MCF 10A (cell line): Measurements from ENCODE around the gene NFIX. TPM values are rescaled to one million over a fixed set of nuclear protein-coding genes. Genes with fewer than 3 reads are reported as not detected.

Experiments
- BruUV-seq: library from RNA; stranded (reverse); fragments of 400-500 nt; replicated peaks from 2 replicates; lab custom pipeline; 2021; lab: Mats Ljungman, UMichigan
- CTCF ChIA-PET: fragments of 300-600 bp; sonication (Branson Sonifier 250); formaldehyde crosslinking; extraction: SDS; loops from one replicate; lab custom pipeline; 2021; ENCODE audit warnings: antibody characterized with exemption, inconsistent platforms; lab: Yijun Ruan, JAX
- POLR2A ChIA-PET: fragments of 300-600, 350-650 bp; sonication (Branson Sonifier 250); formaldehyde crosslinking; extraction: SDS; loops from one replicate; lab custom pipeline; 2020; ENCODE audit warnings: antibody characterized with exemption, inconsistent platforms; lab: Yijun Ruan, JAX
- DNase-seq: peaks from one replicate; pipeline ENCODE4 v3.0.0-alpha.2; 2018; ENCODE audit not compliant: unreplicated experiment
- H3K27ac Mint-ChIP-seq: one replicate; pipeline ENCODE4 v1.8.0; 2022; ENCODE audit warnings: mild to moderate bottlenecking, low read depth, mixed read lengths; ENCODE audit not compliant: unreplicated experiment
- H3K27me3 Mint-ChIP-seq: one replicate; pipeline ENCODE4 v1.8.0; 2022; ENCODE audit warnings: mixed read lengths; ENCODE audit not compliant: insufficient read depth, unreplicated experiment
- H3K36me3 Mint-ChIP-seq: one replicate; pipeline ENCODE4 v1.8.0; 2022; ENCODE audit warnings: mild to moderate bottlenecking, moderate library complexity, mixed read lengths; ENCODE audit not compliant: insufficient read depth, unreplicated experiment
- H3K4me1 Mint-ChIP-seq: one replicate; pipeline ENCODE4 v1.8.0; 2022; ENCODE audit warnings: mixed read lengths; ENCODE audit not compliant: insufficient read depth, unreplicated experiment
- H3K4me3 Mint-ChIP-seq: one replicate; pipeline ENCODE4 v1.8.0; 2022; ENCODE audit warnings: mild to moderate bottlenecking, moderate library complexity, mixed read lengths; ENCODE audit not compliant: unreplicated experiment
- H3K9me3 Mint-ChIP-seq: one replicate; pipeline ENCODE4 v1.8.0; 2022; ENCODE audit warnings: mixed read lengths; ENCODE audit not compliant: unreplicated experiment
- intact Hi-C: fragments of 100-400 bp; cut with micrococcal nuclease; formaldehyde crosslinking; loops from 2 replicates; pipeline ENCODE4 v1.14.1; 2022
- total RNA-seq: library from RNA; stranded (reverse); gene quantifications from 2 replicates; pipeline ENCODE4 v1.2.3, GENCODE V29; 2022
- TF ChIP-seq, protein P1 (sequence below): fragments of 200-600 bp; IDR thresholded peaks from one replicate; pipeline ENCODE4 v1.8.0; 2022; ENCODE audit warnings: antibody characterized with exemption, mild to moderate bottlenecking; ENCODE audit not compliant: unreplicated experiment

Gene NFIX
- total RNA-seq, 1 experiment from 2014 or later = 27.2 TPM

- Mint-ChIP-seq H3K27ac (no peak overlapping the region), H3K9me3 (no peaks in the 10 kb centered on the region), H3K36me3 (no peaks in the 10 kb centered on the region), H3K4me1 (peaks cover 14% of the 10 kb centered on the region), H3K27me3 (no peaks in the 10 kb centered on the region), H3K4me3 (no peak overlapping the region)
- no TSS peak for BruUV-seq
- CTCF ChIA-PET = interaction anchor here (12.6 kb wide), 1 partner anchor 71 kb away, joined by 334 read pairs; no protein-coding TSS in a partner anchor
- DNase-seq = no peak
- intact Hi-C loops = no loop called here
- TF ChIP-seq, protein P1, sequence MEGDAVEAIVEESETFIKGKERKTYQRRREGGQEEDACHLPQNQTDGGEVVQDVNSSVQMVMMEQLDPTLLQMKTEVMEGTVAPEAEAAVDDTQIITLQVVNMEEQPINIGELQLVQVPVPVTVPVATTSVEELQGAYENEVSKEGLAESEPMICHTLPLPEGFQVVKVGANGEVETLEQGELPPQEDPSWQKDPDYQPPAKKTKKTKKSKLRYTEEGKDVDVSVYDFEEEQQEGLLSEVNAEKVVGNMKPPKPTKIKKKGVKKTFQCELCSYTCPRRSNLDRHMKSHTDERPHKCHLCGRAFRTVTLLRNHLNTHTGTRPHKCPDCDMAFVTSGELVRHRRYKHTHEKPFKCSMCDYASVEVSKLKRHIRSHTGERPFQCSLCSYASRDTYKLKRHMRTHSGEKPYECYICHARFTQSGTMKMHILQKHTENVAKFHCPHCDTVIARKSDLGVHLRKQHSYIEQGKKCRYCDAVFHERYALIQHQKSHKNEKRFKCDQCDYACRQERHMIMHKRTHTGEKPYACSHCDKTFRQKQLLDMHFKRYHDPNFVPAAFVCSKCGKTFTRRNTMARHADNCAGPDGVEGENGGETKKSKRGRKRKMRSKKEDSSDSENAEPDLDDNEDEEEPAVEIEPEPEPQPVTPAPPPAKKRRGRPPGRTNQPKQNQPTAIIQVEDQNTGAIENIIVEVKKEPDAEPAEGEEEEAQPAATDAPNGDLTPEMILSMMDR = no peak
- POLR2A ChIA-PET = no interaction called here
Observed at GRCh38 chr19:12987190-12987589, 8.1 kb upstream of the NFIX start.

DNA sequence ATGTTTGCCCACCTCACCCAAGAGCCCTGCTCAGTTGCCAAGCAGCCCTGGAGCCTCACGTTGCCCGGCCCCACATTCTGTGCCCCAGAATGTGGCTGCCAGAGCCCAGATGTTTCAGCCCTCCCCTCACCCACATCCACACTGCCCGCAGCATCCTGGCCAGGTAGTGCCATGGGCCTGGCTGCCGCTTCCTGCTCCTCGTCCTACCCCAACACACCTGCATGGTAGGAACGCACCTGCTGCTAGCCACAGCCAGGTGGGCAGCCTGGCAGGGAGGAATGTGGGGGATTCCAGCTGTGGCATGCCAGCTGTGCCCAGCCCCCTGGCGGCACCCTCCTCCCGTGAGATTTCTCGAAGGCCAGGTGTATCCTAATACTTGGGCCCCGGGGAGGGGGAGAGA is 7.5 kb upstream of the NFIX start:
- H3K4me3 Mint-ChIP-seq = no peak overlapping the region
- no peaks in the 10 kb centered on the region for H3K9me3 Mint-ChIP-seq
- TF ChIP-seq, protein P1 = no peak
- H3K36me3 Mint-ChIP-seq = no peaks in the 10 kb centered on the region
- intact Hi-C loops = no loop called here
- no TSS peak for BruUV-seq
- no peaks in the 10 kb centered on the region for H3K27me3 Mint-ChIP-seq
- H3K4me1 Mint-ChIP-seq = peaks cover 14% of the 10 kb centered on the region
- POLR2A ChIA-PET = no interaction called here
- CTCF ChIA-PET = no interaction called here
- H3K27ac Mint-ChIP-seq = no peak overlapping the region
- no peak for DNase-seq

- peaks cover 14% of the 10 kb centered on the region for H3K4me1 Mint-ChIP-seq
- CTCF ChIA-PET = interaction anchor here (1.0 kb wide), 1 partner anchor 103 kb away, joined by 3 read pairs; no protein-coding TSS in a partner anchor
- no peaks in the 10 kb centered on the region for H3K9me3 Mint-ChIP-seq
- intact Hi-C loops = no loop called here
- POLR2A ChIA-PET = no interaction called here
- no peak overlapping the region for H3K4me3 Mint-ChIP-seq
- no peaks in the 10 kb centered on the region for H3K36me3 Mint-ChIP-seq
- TF ChIP-seq, protein P1 = no peak
- H3K27ac Mint-ChIP-seq = no peak overlapping the region
- no peaks in the 10 kb centered on the region for H3K27me3 Mint-ChIP-seq
- DNase-seq = no peak
- no TSS peak for BruUV-seq
Observed at GRCh38 chr19:12990431-12990830, 4.8 kb upstream of the NFIX start.

GRCh38 chr19:12990853-12991252 is 4.4 kb upstream of the NFIX start:
- intact Hi-C loops = no loop called here
- TF ChIP-seq, protein P1 = no peak
- peaks cover 13% of the 10 kb centered on the region for H3K4me1 Mint-ChIP-seq
- no peak overlapping the region for H3K27ac Mint-ChIP-seq
- CTCF ChIA-PET = no interaction called here
- BruUV-seq = no TSS peak
- no peak overlapping the region for H3K4me3 Mint-ChIP-seq
- no peak for DNase-seq
- H3K9me3 Mint-ChIP-seq = no peaks in the 10 kb centered on the region
- no peaks in the 10 kb centered on the region for H3K36me3 Mint-ChIP-seq
- POLR2A ChIA-PET = no interaction called here
- H3K27me3 Mint-ChIP-seq = no peaks in the 10 kb centered on the region
